GM23338 (cell line): ENCODE results near the gene ATCAY. TPM values are rescaled to one million over a fixed set of nuclear protein-coding genes. Genes with fewer than 3 reads are reported as not detected.

ENCODE experiments used
- ATAC-seq: fragments of 200-7000 bp; cut with Tn5 transposase; 3 replicates; pipeline ENCODE4 v1.9.1; 2020
- DNase-seq: peaks from one replicate; pipeline ENCODE4 v3.0.0-alpha.2; 2015; ENCODE audit warnings: low spot score
- H2AFZ ChIP-seq: fragments of 200-600 bp; sonication (generic); 2 replicates; pipeline ENCODE4 v1.8.0; 2016; ENCODE audit warnings: antibody characterized with exemption, mild to moderate bottlenecking, moderate library complexity
- H3F3A ChIP-seq: fragments of 200-600 bp; sonication (generic); replicated peaks from 2 replicates; pipeline ENCODE4 v1.8.0; 2017; ENCODE audit warnings: antibody characterized with exemption, mixed run types, low read depth
- H3K27ac ChIP-seq: fragments of 200-600 bp; sonication (generic); 2 replicates; pipeline ENCODE4 v1.6.1; 2016; ENCODE audit warnings: low read depth
- H3K27me3 ChIP-seq: fragments of 200-600 bp; sonication (generic); 2 replicates; pipeline ENCODE4 v1.8.0; 2016; ENCODE audit warnings: mild to moderate bottlenecking, mixed run types, moderate library complexity; ENCODE audit not compliant: insufficient read depth
- H3K36me3 ChIP-seq: fragments of 200-600 bp; sonication (generic); 2 replicates; pipeline ENCODE4 v1.8.0; 2016; ENCODE audit warnings: mild to moderate bottlenecking; ENCODE audit not compliant: insufficient read depth
- H3K4me1 ChIP-seq: fragments of 200-600 bp; sonication (generic); 2 replicates; pipeline ENCODE4 v1.8.0; 2016; ENCODE audit warnings: mild to moderate bottlenecking, moderate library complexity; ENCODE audit not compliant: insufficient read depth
- H3K4me2 ChIP-seq: fragments of 200-600 bp; sonication (generic); 2 replicates; pipeline ENCODE4 v1.7.1; 2017; ENCODE audit warnings: mixed run types
- H3K4me3 ChIP-seq: fragments of 200-600 bp; sonication (generic); 2 replicates; pipeline ENCODE4 v1.6.1; 2016; ENCODE audit warnings: mixed run types
- H3K79me2 ChIP-seq: fragments of 200-600 bp; sonication (generic); replicated peaks from 2 replicates; pipeline ENCODE4 v1.8.0; 2017; ENCODE audit warnings: mild to moderate bottlenecking; ENCODE audit not compliant: insufficient read depth
- H3K9me2 ChIP-seq: fragments of 200-600 bp; sonication (generic); 2 replicates; pipeline ENCODE4 v1.8.0; 2017; ENCODE audit not compliant: insufficient read depth
- H4K20me1 ChIP-seq: fragments of 200-600 bp; sonication (generic); replicated peaks from 2 replicates; pipeline ENCODE4 v1.8.0; 2017; ENCODE audit warnings: mild to moderate bottlenecking; ENCODE audit not compliant: insufficient read depth
- H3K27ac Mint-ChIP-seq: 2 replicates; pipeline ENCODE4 v1.8.0; 2020; ENCODE audit warnings: inconsistent platforms, mild to moderate bottlenecking, moderate library complexity, mixed read lengths
- H3K27me3 Mint-ChIP-seq: 3 replicates; pipeline ENCODE4 v1.8.0; 2022; ENCODE audit warnings: low read depth, mild to moderate bottlenecking, moderate library complexity, mixed read lengths, inconsistent platforms; ENCODE audit not compliant: insufficient read depth, poor library complexity
- H3K36me3 Mint-ChIP-seq: 3 replicates; pipeline ENCODE4 v1.8.0; 2021; ENCODE audit warnings: low read depth, mild to moderate bottlenecking, inconsistent platforms, moderate library complexity, mixed read lengths
- H3K4me1 Mint-ChIP-seq: 3 replicates; pipeline ENCODE4 v1.8.0; 2020; ENCODE audit warnings: mild to moderate bottlenecking, inconsistent platforms, mixed read lengths
- H3K4me3 Mint-ChIP-seq: 3 replicates; pipeline ENCODE4 v1.8.0; 2021; ENCODE audit warnings: moderate library complexity, mild to moderate bottlenecking, inconsistent platforms, mixed read lengths
- H3K9me3 Mint-ChIP-seq: 3 replicates; pipeline ENCODE4 v1.8.0; 2020; ENCODE audit warnings: moderate library complexity, mild to moderate bottlenecking, inconsistent platforms, mixed read lengths
- CREB1 ChIP-seq: fragments of 250-450 bp; sonication (Bioruptor Pico); IDR thresholded peaks from 2 replicates; pipeline ENCODE4 v1.5.0; 2020; ENCODE audit warnings: low read depth, mild to moderate bottlenecking, moderate library complexity
- JUNB ChIP-seq: IDR thresholded peaks from one replicate; pipeline ENCODE4 v1.6.1; 2016; ENCODE audit warnings: antibody characterized with exemption; ENCODE audit not compliant: unreplicated experiment
- NANOG ChIP-seq: IDR thresholded peaks from 2 replicates; pipeline ENCODE4 v1.6.1; 2016; ENCODE audit warnings: antibody characterized with exemption, borderline replicate concordance
- POLR2AphosphoS5 ChIP-seq: IDR thresholded peaks from 2 replicates; pipeline ENCODE4 v1.6.1; 2016; ENCODE audit warnings: antibody characterized with exemption, low read depth
- STAT1 ChIP-seq: IDR thresholded peaks from one replicate; pipeline ENCODE4 v1.6.1; 2016; ENCODE audit warnings: antibody characterized with exemption; ENCODE audit not compliant: unreplicated experiment
- ZNF114 ChIP-seq: fragments of 250-450 bp; sonication (Bioruptor Pico); IDR thresholded peaks from 2 replicates; pipeline ENCODE4 v1.5.0; 2020; ENCODE audit warnings: mild to moderate bottlenecking, moderate library complexity
- polyA plus RNA-seq: library from polyadenylated mRNA; unstranded; fragments of >200 nt; fragmentation: Nextera tagmentation; extraction: Ambion mirVana; gene quantifications from 2 replicates; pipeline ENCODE4 v1.2.1, GENCODE V29; 2016
- total RNA-seq: library from RNA; depleted of rRNA; stranded (reverse); fragments of >200 nt; shearing (Covaris generic); gene quantifications from 2 replicates; pipeline ENCODE4 v1.2.3, GENCODE V29; 2014
- TF ChIP-seq, protein P1 (sequence below): IDR thresholded peaks from 2 replicates; pipeline ENCODE4 v1.6.1; 2016; ENCODE audit warnings: antibody characterized with exemption
- TF ChIP-seq, protein P2 (sequence below), 2 experiments: fragments of 200-600 bp in 1 of 2; sonication (generic) in 1 of 2; conservative IDR thresholded peaks; 2 replicates each; pipeline versions ENCODE4 v1.5.1 to v1.6.1; 2016 to 2017; ENCODE audit warnings: antibody characterized with exemption in 2 of 2, low read depth in 2 of 2, mild to moderate bottlenecking in 2 of 2, moderate library complexity in 1 of 2
- TF ChIP-seq, protein P3 (sequence below): fragments of 250-450 bp; sonication (Bioruptor Pico); IDR thresholded peaks from 2 replicates; pipeline ENCODE4 v1.5.0; 2020; ENCODE audit warnings: mild to moderate bottlenecking, moderate library complexity

The ATCAY gene
- total and polyA plus RNA-seq, 2 experiments from 2014 or later, result 16.9 to 45.7 TPM

DNA sequence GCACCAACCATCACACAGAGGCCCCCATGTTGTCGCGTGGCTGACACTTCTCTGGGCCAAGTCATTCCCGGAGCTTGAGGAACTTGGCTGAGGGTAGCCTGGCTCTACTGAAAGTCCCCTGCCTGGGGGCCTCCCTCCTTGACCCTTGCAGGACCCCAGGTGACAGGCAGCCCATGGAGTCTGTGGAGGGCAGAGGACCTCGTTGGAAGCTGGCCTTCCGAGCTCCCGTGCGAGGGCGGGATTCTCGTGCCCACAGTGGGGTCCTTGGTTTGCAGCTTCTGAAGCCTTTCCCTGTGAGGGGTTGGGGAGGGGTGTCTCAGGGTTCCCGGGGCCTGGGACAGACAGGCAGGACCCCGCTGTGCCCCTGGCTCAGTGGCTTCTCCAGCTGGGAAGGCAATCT lies 68.8 kb downstream of the ATCAY start:
- Histone ChIP-seq H3F3A (0 out of 2 replicates have a peak, but pooled peaks cover 3% of the 10 kb centered on the region), H3K79me2 (no peaks in the 10 kb centered on the region), H3K4me3 (no peak overlapping the region), H3K27me3 (no peaks in the 10 kb centered on the region), H3K9me2 (no peaks in the 10 kb centered on the region), H4K20me1 (no peaks in the 10 kb centered on the region), H2AFZ (no peak overlapping the region), H3K4me1 (peaks cover 9% of the 10 kb centered on the region; the same call in 1 of the 2 replicates), H3K27ac (no peak overlapping the region), H3K36me3 (no peaks in the 10 kb centered on the region; the same call in 1 of the 2 replicates), H3K4me2 (no peak overlapping the region)
- peaks cover 6% of the 10 kb centered on the region for H3K36me3 Mint-ChIP-seq
- H3K4me1 Mint-ChIP-seq, result peaks cover 9% of the 10 kb centered on the region; the same call in 2 of the 3 replicates
- H3K4me3 Mint-ChIP-seq, result no peak overlapping the region
- TF ChIP-seq CREB1 (CRISPR knock-in tag) (no peak), ZNF114 (CRISPR knock-in tag) (no peak), STAT1 (no peak), NANOG (no peak), POLR2AphosphoS5 (no peak), JUNB (no peak)
- TF ChIP-seq, protein P1, sequence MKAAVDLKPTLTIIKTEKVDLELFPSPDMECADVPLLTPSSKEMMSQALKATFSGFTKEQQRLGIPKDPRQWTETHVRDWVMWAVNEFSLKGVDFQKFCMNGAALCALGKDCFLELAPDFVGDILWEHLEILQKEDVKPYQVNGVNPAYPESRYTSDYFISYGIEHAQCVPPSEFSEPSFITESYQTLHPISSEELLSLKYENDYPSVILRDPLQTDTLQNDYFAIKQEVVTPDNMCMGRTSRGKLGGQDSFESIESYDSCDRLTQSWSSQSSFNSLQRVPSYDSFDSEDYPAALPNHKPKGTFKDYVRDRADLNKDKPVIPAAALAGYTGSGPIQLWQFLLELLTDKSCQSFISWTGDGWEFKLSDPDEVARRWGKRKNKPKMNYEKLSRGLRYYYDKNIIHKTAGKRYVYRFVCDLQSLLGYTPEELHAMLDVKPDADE, result no peak
- TF ChIP-seq, protein P2, sequence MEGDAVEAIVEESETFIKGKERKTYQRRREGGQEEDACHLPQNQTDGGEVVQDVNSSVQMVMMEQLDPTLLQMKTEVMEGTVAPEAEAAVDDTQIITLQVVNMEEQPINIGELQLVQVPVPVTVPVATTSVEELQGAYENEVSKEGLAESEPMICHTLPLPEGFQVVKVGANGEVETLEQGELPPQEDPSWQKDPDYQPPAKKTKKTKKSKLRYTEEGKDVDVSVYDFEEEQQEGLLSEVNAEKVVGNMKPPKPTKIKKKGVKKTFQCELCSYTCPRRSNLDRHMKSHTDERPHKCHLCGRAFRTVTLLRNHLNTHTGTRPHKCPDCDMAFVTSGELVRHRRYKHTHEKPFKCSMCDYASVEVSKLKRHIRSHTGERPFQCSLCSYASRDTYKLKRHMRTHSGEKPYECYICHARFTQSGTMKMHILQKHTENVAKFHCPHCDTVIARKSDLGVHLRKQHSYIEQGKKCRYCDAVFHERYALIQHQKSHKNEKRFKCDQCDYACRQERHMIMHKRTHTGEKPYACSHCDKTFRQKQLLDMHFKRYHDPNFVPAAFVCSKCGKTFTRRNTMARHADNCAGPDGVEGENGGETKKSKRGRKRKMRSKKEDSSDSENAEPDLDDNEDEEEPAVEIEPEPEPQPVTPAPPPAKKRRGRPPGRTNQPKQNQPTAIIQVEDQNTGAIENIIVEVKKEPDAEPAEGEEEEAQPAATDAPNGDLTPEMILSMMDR (conservative IDR thresholded peaks at IDR 0.05; ENCODE audit: low read depth in 2 of 2), result no peak
- peaks cover 13% of the 10 kb centered on the region for H3K27me3 Mint-ChIP-seq
- DNase-seq (no peak), ATAC-seq (no peak)
- H3K27ac Mint-ChIP-seq, result no peak overlapping the region
- no peaks in the 10 kb centered on the region; the same call in 1 of the 3 replicates for H3K9me3 Mint-ChIP-seq

GRCh38 chr19:3949997-3950859 lies 69.7 kb downstream of the ATCAY start:
- Mint-ChIP-seq H3K9me3 (no peaks in the 10 kb centered on the region; the same call in 1 of the 3 replicates), H3K4me3 (no peak overlapping the region), H3K36me3 (peaks cover 3% of the 10 kb centered on the region; the same call in 2 of the 3 replicates), H3K27me3 (peaks cover 16% of the 10 kb centered on the region), H3K27ac (no peak overlapping the region), H3K4me1 (peaks cover 9% of the 10 kb centered on the region; the same call in 2 of the 3 replicates)
- H3F3A ChIP-seq, result 0 out of 2 replicates have a peak, but pooled peaks cover 3% of the 10 kb centered on the region
- H3K27me3 ChIP-seq, result no peaks in the 10 kb centered on the region
- H4K20me1 ChIP-seq, result no peaks in the 10 kb centered on the region; the same call in 1 of the 2 replicates
- no peaks in the 10 kb centered on the region for H3K79me2 ChIP-seq
- H3K4me2 ChIP-seq, result no peak overlapping the region
- no peaks in the 10 kb centered on the region; the same call in 1 of the 2 replicates for H3K36me3 ChIP-seq
- no peaks in the 10 kb centered on the region for H3K9me2 ChIP-seq
- no peak overlapping the region for H3K27ac ChIP-seq
- no peak; the same call in 1 of the 3 replicates for ATAC-seq
- no peak for DNase-seq
- H3K4me1 ChIP-seq, result peaks cover 9% of the 10 kb centered on the region; the same call in 1 of the 2 replicates
- no peak overlapping the region for H3K4me3 ChIP-seq
- H2AFZ ChIP-seq, result no peak overlapping the region
- TF ChIP-seq ZNF114 (CRISPR knock-in tag) (no peak), POLR2AphosphoS5 (no peak)
- TF ChIP-seq, protein P3, sequence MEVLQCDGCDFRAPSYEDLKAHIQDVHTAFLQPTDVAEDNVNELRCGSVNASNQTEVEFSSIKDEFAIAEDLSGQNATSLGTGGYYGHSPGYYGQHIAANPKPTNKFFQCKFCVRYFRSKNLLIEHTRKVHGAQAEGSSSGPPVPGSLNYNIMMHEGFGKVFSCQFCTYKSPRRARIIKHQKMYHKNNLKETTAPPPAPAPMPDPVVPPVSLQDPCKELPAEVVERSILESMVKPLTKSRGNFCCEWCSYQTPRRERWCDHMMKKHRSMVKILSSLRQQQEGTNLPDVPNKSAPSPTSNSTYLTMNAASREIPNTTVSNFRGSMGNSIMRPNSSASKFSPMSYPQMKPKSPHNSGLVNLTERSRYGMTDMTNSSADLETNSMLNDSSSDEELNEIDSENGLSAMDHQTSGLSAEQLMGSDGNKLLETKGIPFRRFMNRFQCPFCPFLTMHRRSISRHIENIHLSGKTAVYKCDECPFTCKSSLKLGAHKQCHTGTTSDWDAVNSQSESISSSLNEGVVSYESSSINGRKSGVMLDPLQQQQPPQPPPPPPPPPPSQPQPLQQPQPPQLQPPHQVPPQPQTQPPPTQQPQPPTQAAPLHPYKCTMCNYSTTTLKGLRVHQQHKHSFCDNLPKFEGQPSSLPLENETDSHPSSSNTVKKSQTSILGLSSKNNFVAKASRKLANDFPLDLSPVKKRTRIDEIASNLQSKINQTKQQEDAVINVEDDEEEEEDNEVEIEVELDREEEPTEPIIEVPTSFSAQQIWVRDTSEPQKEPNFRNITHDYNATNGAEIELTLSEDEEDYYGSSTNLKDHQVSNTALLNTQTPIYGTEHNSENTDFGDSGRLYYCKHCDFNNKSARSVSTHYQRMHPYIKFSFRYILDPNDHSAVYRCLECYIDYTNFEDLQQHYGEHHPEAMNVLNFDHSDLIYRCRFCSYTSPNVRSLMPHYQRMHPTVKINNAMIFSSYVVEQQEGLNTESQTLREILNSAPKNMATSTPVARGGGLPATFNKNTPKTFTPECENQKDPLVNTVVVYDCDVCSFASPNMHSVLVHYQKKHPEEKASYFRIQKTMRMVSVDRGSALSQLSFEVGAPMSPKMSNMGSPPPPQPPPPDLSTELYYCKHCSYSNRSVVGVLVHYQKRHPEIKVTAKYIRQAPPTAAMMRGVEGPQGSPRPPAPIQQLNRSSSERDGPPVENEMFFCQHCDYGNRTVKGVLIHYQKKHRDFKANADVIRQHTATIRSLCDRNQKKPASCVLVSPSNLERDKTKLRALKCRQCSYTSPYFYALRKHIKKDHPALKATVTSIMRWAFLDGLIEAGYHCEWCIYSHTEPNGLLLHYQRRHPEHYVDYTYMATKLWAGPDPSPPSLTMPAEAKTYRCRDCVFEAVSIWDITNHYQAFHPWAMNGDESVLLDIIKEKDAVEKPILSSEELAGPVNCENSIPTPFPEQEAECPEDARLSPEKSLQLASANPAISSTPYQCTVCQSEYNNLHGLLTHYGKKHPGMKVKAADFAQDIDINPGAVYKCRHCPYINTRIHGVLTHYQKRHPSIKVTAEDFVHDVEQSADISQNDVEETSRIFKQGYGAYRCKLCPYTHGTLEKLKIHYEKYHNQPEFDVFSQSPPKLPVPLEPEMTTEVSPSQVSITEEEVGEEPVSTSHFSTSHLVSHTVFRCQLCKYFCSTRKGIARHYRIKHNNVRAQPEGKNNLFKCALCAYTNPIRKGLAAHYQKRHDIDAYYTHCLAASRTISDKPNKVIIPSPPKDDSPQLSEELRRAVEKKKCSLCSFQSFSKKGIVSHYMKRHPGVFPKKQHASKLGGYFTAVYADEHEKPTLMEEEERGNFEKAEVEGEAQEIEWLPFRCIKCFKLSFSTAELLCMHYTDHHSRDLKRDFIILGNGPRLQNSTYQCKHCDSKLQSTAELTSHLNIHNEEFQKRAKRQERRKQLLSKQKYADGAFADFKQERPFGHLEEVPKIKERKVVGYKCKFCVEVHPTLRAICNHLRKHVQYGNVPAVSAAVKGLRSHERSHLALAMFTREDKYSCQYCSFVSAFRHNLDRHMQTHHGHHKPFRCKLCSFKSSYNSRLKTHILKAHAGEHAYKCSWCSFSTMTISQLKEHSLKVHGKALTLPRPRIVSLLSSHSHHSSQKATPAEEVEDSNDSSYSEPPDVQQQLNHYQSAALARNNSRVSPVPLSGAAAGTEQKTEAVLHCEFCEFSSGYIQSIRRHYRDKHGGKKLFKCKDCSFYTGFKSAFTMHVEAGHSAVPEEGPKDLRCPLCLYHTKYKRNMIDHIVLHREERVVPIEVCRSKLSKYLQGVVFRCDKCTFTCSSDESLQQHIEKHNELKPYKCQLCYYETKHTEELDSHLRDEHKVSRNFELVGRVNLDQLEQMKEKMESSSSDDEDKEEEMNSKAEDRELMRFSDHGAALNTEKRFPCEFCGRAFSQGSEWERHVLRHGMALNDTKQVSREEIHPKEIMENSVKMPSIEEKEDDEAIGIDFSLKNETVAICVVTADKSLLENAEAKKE (CRISPR knock-in tag), result no peak
